ENCODE results near the gene TBC1D24. TPM values are rescaled to one million over a fixed set of nuclear protein-coding genes. Genes with fewer than 3 reads are reported as not detected.

TBC1D24 gene
- total RNA-seq, 2 experiments from 2014 or later, result 21.1 to 22.4 TPM

GRCh38 chr16:2451851-2452320 is 23.0 kb upstream of the TBC1D24 start:
- Mint-ChIP-seq H3K27ac (no peak overlapping the region), H3K4me3 (no peak overlapping the region), H3K9me3 (ENCODE audit: insufficient read depth) (no peaks in the 10 kb centered on the region), H3K4me1 (ENCODE audit: low read depth) (no peaks in the 10 kb centered on the region), H3K27me3 (ENCODE audit: low read depth) (no peaks in the 10 kb centered on the region), H3K36me3 (ENCODE audit: low read depth) (peaks cover 71% of the 10 kb centered on the region)
- ATAC-seq (no peak), DNase-seq (no peak)
- ChIA-PET CTCF (no interaction called here), POLR2A (no interaction called here)

- peaks cover 76% of the 10 kb centered on the region for H3K36me3 Mint-ChIP-seq (ENCODE audit: low read depth)
- ATAC-seq, result no peak
Measured at GRCh38 chr16:2452650-2453049, 22.3 kb upstream of the TBC1D24 start.

GRCh38 chr16:2455081-2455845 is 19.7 kb upstream of the TBC1D24 start:
- CTCF ChIA-PET, result no interaction called here
- H3K36me3 Mint-ChIP-seq (ENCODE audit: low read depth), result peaks cover 70% of the 10 kb centered on the region
- no peak overlapping the region for H3K27ac Mint-ChIP-seq
- H3K4me3 Mint-ChIP-seq, result no peak overlapping the region
- POLR2A ChIA-PET, result interaction anchor here (0.8 to 1.7 kb wide), 2 partner anchors 14 to 16 kb away, joined by 3 to 5 read pairs; no protein-coding TSS in a partner anchor
- H3K27me3 Mint-ChIP-seq (ENCODE audit: low read depth), result no peaks in the 10 kb centered on the region
- ATAC-seq (no peak), DNase-seq (no peak)
- H3K4me1 Mint-ChIP-seq (ENCODE audit: low read depth), result peaks cover 13% of the 10 kb centered on the region
- H3K9me3 Mint-ChIP-seq (ENCODE audit: insufficient read depth), result no peaks in the 10 kb centered on the region

More at GRCh38 chr16:2452650-2453049, 22.3 kb upstream of the TBC1D24 start:
- H3K27me3 Mint-ChIP-seq (ENCODE audit: low read depth), result no peaks in the 10 kb centered on the region
- H3K9me3 Mint-ChIP-seq (ENCODE audit: insufficient read depth), result no peaks in the 10 kb centered on the region
- H3K27ac Mint-ChIP-seq, result no peak overlapping the region
- no peaks in the 10 kb centered on the region for H3K4me1 Mint-ChIP-seq (ENCODE audit: low read depth)
- POLR2A ChIA-PET, result no interaction called here
- CTCF ChIA-PET, result no interaction called here
- no peak for DNase-seq
- no peak overlapping the region for H3K4me3 Mint-ChIP-seq

GRCh38 chr16:2456551-2457153 is 18.3 kb upstream of the TBC1D24 start:
- peak overlapping the region; percentile 26 for H3K27ac Mint-ChIP-seq
- peaks cover 63% of the 10 kb centered on the region for H3K36me3 Mint-ChIP-seq (ENCODE audit: low read depth)
- no peaks in the 10 kb centered on the region for H3K27me3 Mint-ChIP-seq (ENCODE audit: low read depth)
- ChIA-PET POLR2A (interaction anchor here (1.0 to 1.7 kb wide), 3 partner anchors 8 to 15 kb away, joined by 3 to 5 read pairs (median 4); no protein-coding TSS in a partner anchor), CTCF (no interaction called here)
- no peak for ATAC-seq
- no peak for DNase-seq
- no peak overlapping the region for H3K4me3 Mint-ChIP-seq
- peaks cover 16% of the 10 kb centered on the region for H3K4me1 Mint-ChIP-seq (ENCODE audit: low read depth)
- H3K9me3 Mint-ChIP-seq (ENCODE audit: insufficient read depth), result no peaks in the 10 kb centered on the region

GRCh38 chr16:2457267-2457666 is 17.7 kb upstream of the TBC1D24 start:
- Mint-ChIP-seq H3K4me3 (no peak overlapping the region), H3K27me3 (ENCODE audit: low read depth) (no peaks in the 10 kb centered on the region), H3K4me1 (ENCODE audit: low read depth) (peaks cover 16% of the 10 kb centered on the region), H3K36me3 (ENCODE audit: low read depth) (peaks cover 59% of the 10 kb centered on the region), H3K9me3 (ENCODE audit: insufficient read depth) (no peaks in the 10 kb centered on the region), H3K27ac (no peak overlapping the region)
- CTCF ChIA-PET, result no interaction called here
- DNase-seq (no peak), ATAC-seq (no peak)
- POLR2A ChIA-PET, result interaction anchor here (0.6 to 1.7 kb wide), 3 partner anchors 9 to 28 kb away, joined by 3 to 4 read pairs (median 3); partner anchors contain the start of gene CCNF

GRCh38 chr16:2457946-2458345 is 17.0 kb upstream of the TBC1D24 start:
- no peak for DNase-seq
- Mint-ChIP-seq H3K27me3 (ENCODE audit: low read depth) (no peaks in the 10 kb centered on the region), H3K36me3 (ENCODE audit: low read depth) (peaks cover 55% of the 10 kb centered on the region), H3K4me3 (no peak overlapping the region), H3K4me1 (ENCODE audit: low read depth) (peaks cover 16% of the 10 kb centered on the region), H3K9me3 (ENCODE audit: insufficient read depth) (no peaks in the 10 kb centered on the region), H3K27ac (no peak overlapping the region)
- no peak for ATAC-seq
- POLR2A ChIA-PET, result interaction anchor here (0.6 to 1.7 kb wide), 3 partner anchors 10 to 28 kb away, joined by 3 to 4 read pairs (median 3); partner anchors contain the start of gene CCNF
- CTCF ChIA-PET, result no interaction called here

- H3K27me3 Mint-ChIP-seq (ENCODE audit: low read depth), result no peaks in the 10 kb centered on the region
- H3K4me3 Mint-ChIP-seq, result peak overlapping the region; percentile 79
- no peaks in the 10 kb centered on the region for H3K9me3 Mint-ChIP-seq (ENCODE audit: insufficient read depth)
- ChIA-PET POLR2A (interaction anchor here (0.6 to 3.5 kb wide), 8 partner anchors 12 to 675 kb away, joined by 3 to 14 read pairs (median 4); partner anchors contain the start of genes ATP6V0C, CCNF and NTN3), CTCF (interaction anchor here (0.8 to 1.5 kb wide), 6 partner anchors 11 to 304 kb away, joined by 3 to 4 read pairs (median 4); partner anchors contain the start of genes CCNF, TBC1D24 and TRAF7)
- DNase-seq, result no peak
- H3K4me1 Mint-ChIP-seq (ENCODE audit: low read depth), result peaks cover 16% of the 10 kb centered on the region
- peak overlapping the region; percentile 94 for H3K27ac Mint-ChIP-seq
- peaks cover 44% of the 10 kb centered on the region for H3K36me3 Mint-ChIP-seq (ENCODE audit: low read depth)
- ATAC-seq, result no peak
Measured at GRCh38 chr16:2458887-2459646, 15.9 kb upstream of the TBC1D24 start.

- DNase-seq, result peak; percentile 98
Measured at GRCh38 chr16:2459647-2460390, 15.1 kb upstream of the TBC1D24 start, which contains the start of gene TEDC2. TEDC2 (plus strand) TSS chr16:2460109; CDS start chr16:2460145, 36 bp downstream.

GRCh38 chr16:2460391-2460713 is 14.6 kb upstream of the TBC1D24 start:
- H3K27ac Mint-ChIP-seq, result no peak overlapping the region
- H3K27me3 Mint-ChIP-seq (ENCODE audit: low read depth), result no peaks in the 10 kb centered on the region

More at GRCh38 chr16:2459647-2460390, 15.1 kb upstream of the TBC1D24 start, which contains the start of gene TEDC2:
- peak within 1 kb of the TSS; percentile 79 for H3K4me3 Mint-ChIP-seq
- peak; percentile 97 for ATAC-seq
- peak within 1 kb of the TSS; percentile 94 for H3K27ac Mint-ChIP-seq
- ChIA-PET CTCF (interaction anchor here (0.7 to 1.5 kb wide), 9 partner anchors 10 to 304 kb away, joined by 3 to 4 read pairs (median 4); partner anchors contain the start of genes CCNF, TBC1D24 and TRAF7), POLR2A (interaction anchor here (1.0 to 3.5 kb wide), 6 partner anchors 11 to 54 kb away, joined by 3 to 14 read pairs (median 4); partner anchors contain the start of genes ATP6V0C, CCNF and NTN3)
- no peaks in the 10 kb centered on the region for H3K27me3 Mint-ChIP-seq (ENCODE audit: low read depth)
- H3K36me3 Mint-ChIP-seq (ENCODE audit: low read depth), result peaks cover 42% of the 10 kb centered on the region
- H3K4me1 Mint-ChIP-seq (ENCODE audit: low read depth), result peaks cover 16% of the 10 kb centered on the region
- H3K9me3 Mint-ChIP-seq (ENCODE audit: insufficient read depth), result no peaks in the 10 kb centered on the region

GRCh38 chr16:2460916-2461315 is 14.0 kb upstream of the TBC1D24 start:
- peaks cover 32% of the 10 kb centered on the region for H3K36me3 Mint-ChIP-seq (ENCODE audit: low read depth)
- no peak overlapping the region for H3K27ac Mint-ChIP-seq
- DNase-seq (no peak), ATAC-seq (no peak)
- POLR2A ChIA-PET, result interaction anchor here (0.6 to 3.5 kb wide), 2 partner anchors 10 to 14 kb away, joined by 3 to 14 read pairs; partner anchors contain the start of genes NTN3 and TBC1D24
- H3K27me3 Mint-ChIP-seq (ENCODE audit: low read depth), result no peaks in the 10 kb centered on the region
- H3K9me3 Mint-ChIP-seq (ENCODE audit: insufficient read depth), result no peaks in the 10 kb centered on the region
- peak overlapping the region; percentile 62 for H3K4me3 Mint-ChIP-seq
- CTCF ChIA-PET, result interaction anchor here (1.0 to 1.5 kb wide), 4 partner anchors 13 to 40 kb away, joined by 3 to 4 read pairs (median 4); partner anchors contain the start of genes CCNF and TBC1D24
- H3K4me1 Mint-ChIP-seq (ENCODE audit: low read depth), result peaks cover 16% of the 10 kb centered on the region

More at GRCh38 chr16:2460391-2460713, 14.6 kb upstream of the TBC1D24 start:
- Mint-ChIP-seq H3K4me1 (ENCODE audit: low read depth) (peaks cover 16% of the 10 kb centered on the region), H3K9me3 (ENCODE audit: insufficient read depth) (no peaks in the 10 kb centered on the region), H3K4me3 (peak overlapping the region; percentile 79), H3K36me3 (ENCODE audit: low read depth) (peaks cover 38% of the 10 kb centered on the region)
- ChIA-PET CTCF (interaction anchor here (0.7 to 1.5 kb wide), 7 partner anchors 10 to 208 kb away, joined by 3 to 4 read pairs (median 4); partner anchors contain the start of genes CCNF and TBC1D24), POLR2A (interaction anchor here (0.6 to 3.5 kb wide), 5 partner anchors 10 to 41 kb away, joined by 3 to 14 read pairs (median 4); partner anchors contain the start of genes CCNF, NTN3 and TBC1D24)
- ATAC-seq, result no peak
- no peak for DNase-seq
